ENCODE results near the gene KCNN3. TPM values are rescaled to one million over a fixed set of nuclear protein-coding genes. Genes with fewer than 3 reads are reported as not detected.

Gene KCNN3
- total and polyA plus RNA-seq, 2 of the 8 experiments (the other 6 are each of a cell fraction or from before 2014, with no cell fraction given), result 2.8 to 3.7 TPM

GRCh38 chr1:154859151-154859785 is 10.8 kb downstream of the KCNN3 start:
- Histone ChIP-seq H2AFZ (ENCODE audit: low read length) (no peak overlapping the region), H3K4ac (replicated peaks; ENCODE audit: insufficient read length, low read depth, low read length) (no peak overlapping the region), H4K8ac (ENCODE audit: extremely low read depth, insufficient read depth, low read length) (no peak overlapping the region), H3K23me2 (ENCODE audit: low read depth, low read length) (no peaks in the 10 kb centered on the region), H3K14ac (ENCODE audit: insufficient read length) (no peak overlapping the region), H4K5ac (ENCODE audit: insufficient read length, low read depth, low read length) (no peak overlapping the region), H3K18ac (ENCODE audit: extremely low read depth, low read length) (no peak overlapping the region), H3K79me2 (ENCODE audit: control insufficient read depth in 1 of 2, insufficient read depth in 2 of 2, low read length in 2 of 2) (no peaks in the 10 kb centered on the region), H4K20me1 (replicated peaks in 1 of 2; ENCODE audit: control insufficient read depth in 1 of 2, insufficient read depth in 2 of 2, low read length in 2 of 2) (no peaks in the 10 kb centered on the region), H2AK5ac (ENCODE audit: low read depth, low read length) (no peak overlapping the region), H3K4me3 (ENCODE audit: extremely low read depth in 1 of 4, insufficient read depth in 2 of 4, low read depth in 3 of 4, low read length in 4 of 4) (no peak overlapping the region), H2BK12ac (ENCODE audit: low read depth, low read length) (no peak overlapping the region), H2BK15ac (ENCODE audit: low read length) (0 out of 2 replicates have a peak overlapping the region, but pooled peaks have one; percentile 72), H3K27ac (ENCODE audit: low read depth, low read length) (no peak overlapping the region), H3K9me3 (ENCODE audit: insufficient read depth in 2 of 2, low read depth in 1 of 2, low read length in 1 of 2) (no peaks in the 10 kb centered on the region), H3K56ac (replicated peaks; ENCODE audit: insufficient read length, low read depth, low read length) (no peak overlapping the region), H3K79me1 (ENCODE audit: low read depth, low read length) (no peaks in the 10 kb centered on the region), H4K91ac (replicated peaks; ENCODE audit: insufficient read length, low read length) (peak overlapping the region; percentile 12), H2BK20ac (ENCODE audit: low read length) (peak overlapping the region; percentile 48; the same call in 1 of the 2 replicates), H2BK5ac (ENCODE audit: low read depth, low read length) (peak overlapping the region; percentile 35; the same call in 1 of the 2 replicates), H3K4me2 (ENCODE audit: insufficient read depth in 1 of 2, low read depth in 2 of 2, low read length in 2 of 2) (no peak overlapping the region), H3K23ac (ENCODE audit: insufficient read length) (no peak overlapping the region), H3K27me3 (replicated peaks in 1 of 4; ENCODE audit: control insufficient read depth in 3 of 4, extremely low read depth in 1 of 4, insufficient read depth in 3 of 4, low read length in 3 of 4) (no peaks in the 10 kb centered on the region; a peak in 1 of 7 replicates), H2BK120ac (replicated peaks; ENCODE audit: low read depth, low read length) (no peak overlapping the region), H3K4me1 (replicated peaks in 1 of 4; ENCODE audit: control insufficient read depth in 3 of 4, insufficient read depth in 4 of 4, low read length in 3 of 4) (peaks cover 0 to 7% (median 4%) of the 10 kb centered on the region in 4 experiments; a peak in 4 of 7 replicates), H3K9ac (replicated peaks in 1 of 4; ENCODE audit: extremely low read depth in 1 of 4, low read depth in 3 of 4, low read length in 3 of 4) (no peak overlapping the region), H3K36me3 (ENCODE audit: control insufficient read depth in 2 of 4, insufficient read depth in 4 of 4, low read length in 3 of 4) (no peaks in the 10 kb centered on the region)
- DNase-seq (ENCODE audit: low read depth in 1 of 2, low spot score in 2 of 2) (no peak), FAIRE-seq (no peak)
- 91% methylated on average over 9 of the region's 9 CpGs; no CpG with 5 or more reads in 1 of the 2 experiments for WGBS, 2 experiments (ENCODE audit: extremely low coverage in 1 of 2, insufficient coverage in 1 of 2, insufficient read length in 1 of 2, insufficient replicate concordance in 2 of 2, low coverage in 1 of 2, low lambda C conversion rate in 2 of 2, missing lambda C conversion rate in 1 of 2)
- no peak for TF ChIP-seq JUND (IDR thresholded peaks at IDR 0.05; ENCODE audit: low read length)
- TF ChIP-seq RXRA (IDR thresholded peaks at IDR 0.05; ENCODE audit: insufficient read depth, low read depth, low read length), result no peak
- TF ChIP-seq HDAC2 (IDR thresholded peaks at IDR 0.05; ENCODE audit: borderline replicate concordance in 1 of 2, low read depth in 2 of 2, low read length in 2 of 2), result no peak
- ChIA-PET CTCF (ENCODE audit: partially characterized antibody) (interaction anchor here (0.6 to 7.0 kb wide), 14 partner anchors 8 to 192 kb away, joined by 3 to 80 read pairs (median 3); partner anchors contain the start of gene KCNN3), POLR2A (ENCODE audit: partially characterized antibody) (interaction anchor here (1.2 to 2.9 kb wide), 3 partner anchors 9 to 252 kb away, joined by 3 to 15 read pairs (median 4); no protein-coding TSS in a partner anchor)
